ENCODE data around the gene HMCN2.

DNA sequence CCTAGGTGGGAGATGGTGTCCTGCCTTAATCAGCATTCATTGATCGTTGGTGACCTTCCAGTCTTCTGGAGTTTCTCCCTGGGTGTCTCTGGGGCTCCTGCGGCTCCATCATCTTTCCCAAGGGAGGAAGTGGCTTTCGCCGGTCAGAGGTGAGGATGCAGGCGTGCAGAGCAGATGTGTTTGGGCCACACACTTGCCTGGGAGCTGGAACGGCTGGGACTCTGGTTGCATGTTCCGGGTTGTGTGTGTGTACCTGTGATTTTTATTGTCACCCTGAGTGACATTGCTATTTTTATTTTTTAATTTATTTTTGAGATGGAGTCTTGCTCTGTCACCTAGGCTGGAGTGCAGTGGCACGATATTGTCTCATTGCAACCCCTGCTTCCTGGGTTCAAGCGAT lies 9.6 kb downstream of the HMCN2 start:
- no peak for TF ChIP-seq MAX (IDR thresholded peaks at IDR 0.05; ENCODE audit: insufficient read depth, insufficient read length)
- TF ChIP-seq, protein P1, sequence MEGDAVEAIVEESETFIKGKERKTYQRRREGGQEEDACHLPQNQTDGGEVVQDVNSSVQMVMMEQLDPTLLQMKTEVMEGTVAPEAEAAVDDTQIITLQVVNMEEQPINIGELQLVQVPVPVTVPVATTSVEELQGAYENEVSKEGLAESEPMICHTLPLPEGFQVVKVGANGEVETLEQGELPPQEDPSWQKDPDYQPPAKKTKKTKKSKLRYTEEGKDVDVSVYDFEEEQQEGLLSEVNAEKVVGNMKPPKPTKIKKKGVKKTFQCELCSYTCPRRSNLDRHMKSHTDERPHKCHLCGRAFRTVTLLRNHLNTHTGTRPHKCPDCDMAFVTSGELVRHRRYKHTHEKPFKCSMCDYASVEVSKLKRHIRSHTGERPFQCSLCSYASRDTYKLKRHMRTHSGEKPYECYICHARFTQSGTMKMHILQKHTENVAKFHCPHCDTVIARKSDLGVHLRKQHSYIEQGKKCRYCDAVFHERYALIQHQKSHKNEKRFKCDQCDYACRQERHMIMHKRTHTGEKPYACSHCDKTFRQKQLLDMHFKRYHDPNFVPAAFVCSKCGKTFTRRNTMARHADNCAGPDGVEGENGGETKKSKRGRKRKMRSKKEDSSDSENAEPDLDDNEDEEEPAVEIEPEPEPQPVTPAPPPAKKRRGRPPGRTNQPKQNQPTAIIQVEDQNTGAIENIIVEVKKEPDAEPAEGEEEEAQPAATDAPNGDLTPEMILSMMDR (IDR thresholded peaks at IDR 0.05; ENCODE audit: extremely low read depth in 1 of 2, insufficient read depth in 1 of 2, low read depth in 1 of 2, low read length in 2 of 2), result no peak
- no peak for TF ChIP-seq MYC (IDR thresholded peaks at IDR 0.05; ENCODE audit: low read depth, low read length)
- TF ChIP-seq POLR2AphosphoS5 (IDR thresholded peaks at IDR 0.05; ENCODE audit: insufficient read depth, low read depth, low read length), result no peak
- TF ChIP-seq FOS (IDR thresholded peaks at IDR 0.05; ENCODE audit: borderline replicate concordance, insufficient read depth, low read length), result no peak
- no peak for TF ChIP-seq EZH2 (IDR thresholded peaks at IDR 0.05; ENCODE audit: borderline replicate concordance, low read depth, low read length, severe bottlenecking)
- no peak for TF ChIP-seq POLR2A (IDR thresholded peaks at IDR 0.05; ENCODE audit: low read depth, low read length)
- TF ChIP-seq JUN (IDR thresholded peaks at IDR 0.05; ENCODE audit: borderline replicate concordance, insufficient read depth, insufficient read length, low read depth), result no peak
